GM19463 (cell line): Measurements from ENCODE around the gene MEGF11.
"Not testable (repeated sequence)": the region's sequence is repeated elsewhere in the genome, so short reads cannot be mapped to it uniquely, and the experiment has no call there.

Source experiments
- ATAC-seq: cut with Tn5 transposase; IDR thresholded peaks from one replicate; pipeline ENCODE4 v1.9.1; 2021; ENCODE audit warnings: mild to moderate bottlenecking, moderate library complexity; ENCODE audit not compliant: unreplicated experiment

The MEGF11 gene

DNA sequence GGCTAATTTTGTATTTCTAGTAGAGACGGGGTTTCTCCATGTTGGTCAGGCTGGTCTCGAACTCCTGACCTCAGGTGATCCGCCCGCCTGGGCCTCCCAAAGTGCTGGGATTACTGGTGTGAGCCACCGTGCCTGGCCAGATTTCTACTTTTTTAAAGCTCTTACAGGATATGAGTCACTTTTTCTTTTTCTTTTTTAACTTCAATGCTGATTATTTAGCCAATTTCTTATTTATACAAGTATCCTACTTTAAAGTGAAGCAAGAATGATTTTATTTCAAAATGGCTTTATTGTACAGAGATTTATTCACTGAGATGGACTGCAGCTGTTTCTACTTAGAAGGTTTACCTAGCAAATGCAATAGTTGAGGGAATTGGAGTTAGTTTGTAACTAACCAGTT lies 381.0 kb downstream of the MEGF11 start:
- ATAC-seq, result not testable (repeated sequence)

DNA sequence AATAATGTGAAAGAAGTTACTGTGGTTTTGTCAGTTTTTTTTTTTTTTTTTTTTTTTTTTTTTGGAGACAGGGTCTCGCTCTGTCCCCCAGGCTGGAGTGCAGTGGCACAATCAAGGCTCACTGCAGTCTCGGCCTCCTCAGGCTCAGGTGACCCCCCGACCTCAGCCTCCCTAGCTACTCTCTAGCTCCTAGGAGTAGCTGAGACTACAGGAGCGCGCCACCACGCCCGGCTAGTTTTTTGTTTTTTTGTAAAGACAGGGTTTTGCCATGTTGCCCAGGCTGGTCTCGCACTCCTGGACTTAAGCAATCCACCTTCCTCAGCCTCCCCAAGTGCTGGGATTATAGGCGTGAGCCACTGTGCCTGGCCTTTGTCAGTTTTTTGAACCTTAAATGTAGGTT lies 381.7 kb downstream of the MEGF11 start:
- not testable (repeated sequence) for ATAC-seq

DNA sequence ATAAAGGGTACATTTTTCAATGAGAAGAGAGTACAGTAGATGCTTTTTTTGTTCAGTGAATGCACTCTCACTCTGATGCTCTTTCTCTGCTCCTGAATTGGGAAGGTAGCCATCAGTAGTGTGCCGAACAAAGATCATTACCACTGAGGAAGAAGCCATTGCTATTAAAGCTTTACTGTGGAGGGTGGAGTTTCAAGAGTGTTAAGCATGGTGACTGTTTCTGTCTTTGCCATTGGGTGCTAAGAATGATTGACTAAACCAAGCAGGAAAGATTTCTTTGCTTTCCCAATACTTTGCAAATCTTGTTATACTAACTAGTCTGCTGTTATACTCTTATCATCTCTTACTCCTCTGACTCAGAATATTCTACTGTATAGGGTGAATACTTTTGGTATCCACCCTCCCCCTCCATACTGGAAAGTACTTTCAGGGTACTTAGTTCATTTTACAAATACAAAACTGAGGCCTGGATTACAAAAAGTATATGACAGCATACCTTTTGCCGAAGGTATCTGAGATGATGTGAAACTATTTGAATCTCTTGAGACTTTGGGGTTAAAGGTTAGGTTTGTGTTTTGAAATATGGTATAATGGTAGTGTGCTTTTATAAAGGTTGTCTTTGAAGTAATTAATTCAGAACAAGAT lies 382.5 kb downstream of the MEGF11 start:
- ATAC-seq, result no peak

DNA sequence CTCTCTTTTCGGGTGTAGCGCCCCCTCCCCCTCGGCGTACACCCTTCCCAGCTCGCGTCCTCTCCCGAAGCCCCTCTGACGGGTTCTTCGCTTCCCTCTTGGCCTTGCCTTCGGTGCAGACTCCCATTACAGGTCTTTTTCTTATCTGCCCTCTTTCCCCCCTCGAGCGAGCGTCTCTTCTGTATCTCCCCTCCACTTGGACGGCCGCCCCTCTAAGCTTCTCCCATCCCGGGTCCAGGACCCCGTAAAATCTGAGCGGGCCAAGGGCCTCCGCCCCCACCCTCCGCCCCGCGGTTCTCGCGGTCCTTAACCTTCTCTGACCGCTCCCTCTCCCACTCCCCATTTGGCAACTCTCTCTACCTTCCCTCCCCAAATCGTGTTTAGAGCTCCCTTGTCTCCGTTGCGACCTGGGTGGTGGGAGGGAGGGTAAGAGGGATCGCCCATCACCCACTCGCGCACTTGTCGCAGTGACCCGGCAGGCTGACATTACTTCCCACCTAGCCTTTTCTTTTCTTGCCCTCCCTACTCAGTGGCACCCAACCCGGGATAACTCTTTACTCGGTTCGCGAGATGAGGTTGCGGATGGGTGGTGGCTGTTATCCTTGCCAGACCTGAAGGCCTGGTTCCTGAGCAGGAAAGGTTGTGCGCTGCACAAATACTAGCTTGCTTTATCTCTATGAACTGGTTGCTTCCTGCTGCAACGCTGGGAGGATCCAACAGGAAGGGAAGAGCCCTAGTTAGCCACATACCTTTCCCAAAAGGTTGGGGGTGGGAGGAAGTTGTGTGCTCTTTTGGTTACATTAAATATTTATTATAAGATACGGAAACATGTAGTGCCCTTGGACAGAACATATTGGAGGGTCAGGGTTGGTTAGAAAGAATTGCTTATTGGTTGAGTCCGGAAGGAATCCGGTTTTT lies 383.3 kb downstream of the MEGF11 start:
- ATAC-seq, result no peak

DNA sequence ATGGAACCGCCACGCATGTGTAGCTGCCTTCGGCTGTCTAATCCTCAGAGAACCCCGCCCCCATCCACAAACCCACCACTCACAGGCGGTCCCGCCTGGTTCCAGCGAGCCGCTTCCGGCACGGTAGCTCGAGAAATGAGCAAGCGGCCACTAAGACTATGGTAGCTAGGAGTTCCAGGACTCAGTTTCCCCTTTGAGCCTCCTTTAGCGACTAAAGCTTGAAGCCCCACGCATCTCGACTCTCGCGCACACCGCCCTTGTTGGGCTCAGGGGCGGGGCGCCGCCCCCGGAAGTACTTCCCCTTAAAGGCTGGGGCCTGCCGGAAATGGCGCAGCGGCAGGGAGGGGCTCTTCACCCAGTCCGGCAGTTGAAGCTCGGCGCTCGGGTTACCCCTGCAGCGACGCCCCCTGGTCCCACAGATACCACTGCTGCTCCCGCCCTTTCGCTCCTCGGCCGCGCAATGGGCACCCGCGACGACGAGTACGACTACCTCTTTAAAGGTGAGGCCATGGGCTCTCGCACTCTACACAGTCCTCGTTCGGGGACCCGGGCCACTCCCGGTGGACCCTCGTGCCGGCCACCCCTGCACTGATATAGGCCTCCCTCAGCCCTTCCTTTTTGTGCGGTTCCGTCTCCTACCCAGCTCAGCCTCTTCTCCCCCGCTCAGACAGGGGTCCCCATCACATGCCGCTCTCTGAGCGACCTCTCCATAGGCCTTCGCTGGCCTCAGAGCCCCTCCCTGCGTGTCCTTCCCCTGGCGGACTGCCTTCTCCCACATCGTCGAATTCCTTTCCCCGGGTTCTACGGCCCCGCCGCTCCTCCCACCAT lies 384.2 kb downstream of the MEGF11 start, which contains the start of gene RAB11A:
TSS of gene RAB11A (plus strand) at position 366 of the 828 bp plus-strand sequence. CDS start at position 461, 95 bp downstream.
- ATAC-seq, result peak; percentile 89

DNA sequence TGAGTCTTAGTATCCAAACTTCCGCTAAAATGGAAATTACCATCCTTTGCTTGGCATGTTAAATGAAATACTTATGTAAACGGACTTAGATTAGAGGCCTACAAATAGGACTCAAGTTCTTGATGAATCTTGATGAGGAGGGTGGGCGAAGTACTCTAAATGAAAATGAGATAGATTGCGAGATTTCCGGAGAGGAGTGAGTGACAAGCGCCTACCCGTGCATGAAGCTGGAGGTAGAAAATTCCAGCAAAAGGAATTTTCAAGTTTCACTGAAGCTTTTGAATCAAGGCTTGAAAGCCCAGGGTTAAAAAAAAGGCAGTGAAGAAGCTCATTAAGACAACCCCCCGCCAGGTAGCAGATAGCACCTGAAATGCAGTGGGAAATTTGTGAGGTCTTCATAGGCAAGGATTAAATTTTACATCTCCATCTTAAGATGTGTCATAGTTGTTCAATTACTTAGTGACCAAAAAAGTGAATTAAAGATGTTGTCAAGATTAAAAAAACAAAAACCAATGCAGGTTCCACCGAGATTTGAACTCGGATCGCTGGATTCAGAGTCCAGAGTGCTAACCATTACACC lies 384.9 kb downstream of the MEGF11 start:
- ATAC-seq, result no peak

DNA sequence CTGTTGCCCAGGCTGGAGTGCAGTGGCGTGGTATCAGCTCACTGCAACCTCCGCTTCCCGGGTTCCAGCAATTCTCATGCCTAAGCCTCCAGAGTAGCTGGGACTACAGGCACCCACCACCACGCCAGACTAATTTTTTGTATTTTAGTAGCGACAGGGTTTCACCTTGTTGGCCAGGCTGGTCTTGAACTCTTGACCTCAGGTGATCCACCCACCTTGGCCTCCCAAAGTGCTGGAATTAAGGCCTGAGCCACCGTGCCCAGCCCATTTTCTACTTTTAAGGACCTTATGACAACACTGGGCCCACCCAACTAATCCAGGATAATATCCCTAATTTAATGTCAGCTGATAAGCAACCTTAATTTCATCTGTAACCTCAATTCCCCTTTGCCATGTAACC lies 385.6 kb downstream of the MEGF11 start:
- ATAC-seq, result not testable (repeated sequence)

DNA sequence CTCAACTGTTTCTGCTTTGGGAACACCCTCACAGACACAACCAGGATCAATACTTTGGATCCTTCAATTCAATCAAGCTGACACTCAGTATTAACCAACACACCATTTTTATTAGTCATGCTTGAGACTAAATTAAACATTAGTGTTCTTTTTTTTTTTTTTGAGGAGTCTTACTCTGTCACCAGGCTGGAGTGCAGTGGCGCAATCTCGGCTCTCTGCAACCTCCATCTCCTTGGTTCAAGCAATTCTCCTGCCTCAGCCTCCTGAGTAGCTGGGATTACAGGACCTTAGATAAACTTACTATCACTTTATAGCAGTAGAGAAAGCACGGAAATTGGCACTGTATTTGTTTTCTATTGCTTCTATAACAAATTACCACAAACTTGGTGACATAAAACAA lies 386.3 kb downstream of the MEGF11 start:
- ATAC-seq, result no peak

DNA sequence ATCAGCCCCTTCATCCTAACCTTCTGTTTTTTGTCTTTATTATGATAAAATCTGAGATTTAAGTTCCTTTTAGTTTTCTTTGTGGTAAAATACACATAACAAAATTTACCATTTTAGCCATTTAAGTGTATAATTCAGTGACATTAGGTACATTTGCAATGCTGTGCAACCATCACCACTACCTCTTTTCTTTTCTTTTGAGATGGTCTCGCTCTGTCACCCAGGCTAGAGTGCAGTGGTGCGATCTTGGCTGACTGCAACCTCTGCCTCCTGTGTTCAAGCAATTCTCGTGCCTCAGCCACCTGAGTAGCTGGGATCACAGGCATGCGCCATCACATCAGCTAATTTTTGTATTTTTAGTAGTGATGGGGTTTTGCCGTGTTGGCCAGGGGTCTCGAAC lies 390.4 kb downstream of the MEGF11 start:
- ATAC-seq, result no peak

DNA sequence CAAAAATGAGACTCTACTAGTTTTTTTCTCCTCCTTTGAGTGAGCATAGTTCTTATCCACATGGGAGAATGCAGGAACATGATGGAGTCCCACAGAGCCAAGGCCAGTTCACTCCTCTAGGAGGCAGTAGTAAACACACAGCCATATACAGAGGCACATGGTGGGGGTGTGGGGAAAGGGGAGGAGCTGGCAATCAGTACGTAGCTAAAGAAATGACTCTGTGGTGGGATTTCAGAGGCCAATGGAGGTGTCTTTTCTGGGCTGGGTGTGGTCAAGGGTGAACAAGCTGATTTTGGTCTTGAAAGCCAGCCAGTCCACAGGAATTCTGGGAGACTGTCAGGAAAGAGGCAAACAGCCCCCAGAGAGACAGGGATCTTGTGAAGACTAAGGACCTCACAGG lies 390.9 kb downstream of the MEGF11 start:
- ATAC-seq, result no peak

DNA sequence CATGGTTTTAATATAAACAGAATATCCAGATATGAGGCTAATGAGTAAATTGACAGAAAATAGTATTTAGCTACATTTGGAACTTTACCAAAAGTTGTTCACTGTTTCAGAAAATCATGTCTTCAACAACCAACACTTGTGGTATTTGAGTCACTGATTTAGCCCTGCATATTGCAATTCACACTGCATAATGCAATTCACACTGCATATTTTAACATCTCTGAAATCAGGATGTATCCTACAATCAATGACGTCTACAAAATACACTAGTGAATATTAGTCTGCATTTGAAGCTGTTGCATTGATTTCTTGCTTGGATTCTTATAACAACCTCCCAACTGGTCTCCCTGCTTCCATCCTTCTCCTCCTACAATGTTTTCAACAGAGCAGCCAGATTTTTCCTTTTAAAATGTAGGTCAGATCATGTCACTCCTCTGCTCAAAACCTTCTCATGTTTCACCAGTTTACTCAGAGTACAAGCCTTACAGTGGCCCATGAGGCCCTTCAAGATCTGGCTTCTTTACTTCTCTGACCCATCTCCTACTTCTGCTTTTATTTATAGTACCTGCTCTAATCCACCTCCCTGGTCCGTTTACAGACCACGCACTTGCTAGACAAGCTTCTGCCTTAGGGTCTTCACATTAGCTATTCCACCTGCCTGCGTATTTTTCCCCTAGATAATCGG lies 395.7 kb downstream of the MEGF11 start:
- ATAC-seq, result no peak

DNA sequence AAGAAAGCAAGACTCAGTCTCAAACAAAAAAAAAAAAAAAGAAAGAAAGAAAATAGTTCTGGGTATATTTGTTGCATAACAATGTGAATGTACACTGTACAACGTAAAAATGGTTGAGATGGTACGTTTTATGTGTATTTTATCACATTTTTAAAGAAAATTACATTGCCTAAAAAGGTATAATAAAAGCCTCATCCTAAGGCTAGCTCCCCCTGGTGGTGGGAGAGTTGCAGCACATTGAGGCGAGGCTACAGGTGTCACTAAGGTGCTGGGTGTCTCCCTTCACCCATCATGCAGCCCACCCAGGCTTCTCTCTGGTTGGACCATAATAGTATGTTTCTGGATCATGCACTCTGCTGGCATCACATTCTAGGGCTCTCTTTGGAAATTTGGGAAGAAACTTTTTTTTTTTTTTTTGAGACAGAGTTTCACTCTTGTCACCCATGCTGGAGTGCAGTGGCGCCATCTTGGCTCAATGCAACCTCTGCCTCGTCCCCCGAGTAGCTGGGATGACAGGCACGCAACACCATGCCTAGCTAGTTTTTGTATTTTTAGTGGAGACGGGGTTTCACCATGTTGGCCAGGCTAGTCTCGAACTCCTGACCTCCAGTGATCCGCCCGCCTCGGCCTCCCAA lies 396.6 kb downstream of the MEGF11 start:
- no peak for ATAC-seq

DNA sequence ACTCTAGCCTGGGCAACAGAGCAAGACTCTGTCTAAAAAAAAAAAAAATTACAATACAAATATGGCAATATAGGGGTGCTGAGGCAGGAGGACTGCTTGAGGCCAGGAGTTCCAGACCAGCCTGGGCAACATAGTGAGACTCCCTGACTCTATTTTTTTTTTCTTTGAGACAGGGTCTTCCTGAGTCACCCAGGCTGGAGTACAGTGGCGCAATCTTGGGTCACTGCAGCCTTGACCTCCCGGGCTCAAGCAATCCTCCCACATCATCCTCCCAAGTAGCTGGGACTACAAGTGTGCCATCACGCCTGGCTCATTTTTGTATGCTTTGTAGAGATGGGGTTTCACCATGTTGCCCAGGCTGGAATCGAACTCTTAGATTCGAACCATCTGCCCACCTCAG lies 401.6 kb downstream of the MEGF11 start:
- ATAC-seq, result no peak

DNA sequence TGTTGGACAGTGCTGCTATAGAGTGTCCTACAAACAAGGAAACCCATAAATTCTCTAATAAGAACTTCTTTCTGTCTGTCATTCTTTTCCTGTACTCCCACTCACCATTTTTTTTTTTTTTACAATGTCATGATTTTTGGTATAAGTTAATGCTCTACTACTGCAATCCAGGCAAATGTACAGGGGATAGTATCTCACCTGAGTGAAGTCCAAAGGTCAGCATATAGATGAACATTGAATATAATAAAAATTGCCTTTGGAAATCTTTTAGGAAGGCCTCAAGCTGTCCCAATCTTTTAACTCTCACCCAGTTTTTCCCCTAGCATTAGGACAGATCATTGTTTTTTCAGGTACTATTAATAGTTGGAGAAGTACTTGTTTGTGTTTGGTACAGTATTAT lies 405.6 kb downstream of the MEGF11 start:
- ATAC-seq, result no peak

DNA sequence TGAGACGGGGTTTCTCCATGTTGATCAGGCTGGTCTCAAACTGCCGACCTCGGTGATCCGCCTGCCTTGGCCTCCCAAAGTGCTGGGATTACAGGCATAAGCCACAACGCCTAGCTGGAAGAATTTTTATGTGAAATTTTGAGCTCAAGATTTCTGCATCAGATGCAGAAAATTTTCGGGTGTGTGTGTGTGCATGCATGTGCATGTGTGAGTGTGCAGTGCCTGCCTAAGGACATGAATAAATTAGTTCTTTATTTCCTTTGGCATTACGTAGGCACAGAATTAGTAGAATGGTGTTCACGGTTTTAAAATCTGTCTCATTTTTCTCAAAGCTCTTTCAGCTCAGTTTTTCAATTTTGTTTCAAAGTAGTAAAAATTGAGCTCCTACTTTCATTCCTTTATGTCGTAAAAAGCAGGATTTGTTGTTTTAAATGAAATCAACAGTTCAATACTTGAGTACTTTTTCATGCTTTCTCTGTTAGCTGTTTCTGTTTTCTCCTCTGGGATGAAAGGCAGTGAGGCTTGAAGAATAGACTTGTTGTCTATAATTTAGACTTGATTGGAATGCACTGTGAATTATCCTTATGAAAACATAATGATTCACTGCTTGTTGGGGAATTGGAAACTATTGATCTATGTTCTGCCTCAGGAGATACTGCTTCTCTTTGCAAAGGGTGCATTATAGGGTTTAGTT lies 407.6 kb downstream of the MEGF11 start:
- ATAC-seq, result no peak
